H9 (cell line): Measurements from ENCODE around the gene METTL2A. TPM values are rescaled to one million over a fixed set of nuclear protein-coding genes. Genes with fewer than 3 reads are reported as not detected.
"Not testable (repeated sequence)": the region's sequence is repeated elsewhere in the genome, so short reads cannot be mapped to it uniquely, and the experiment has no call there.

ENCODE experiments used
- DNase-seq: peaks from one replicate; pipeline ENCODE4 v3.0.0-alpha.2; 2017
- H2AFZ ChIP-seq: one replicate; pipeline ENCODE4 v1.6.1; 2013; ENCODE audit warnings: mild to moderate bottlenecking, low read length, control low read depth, moderate library complexity
- H2AK5ac ChIP-seq: 2 replicates; pipeline ENCODE4 v1.6.1; 2013; ENCODE audit warnings: low read length, control low read depth, mixed read lengths; ENCODE audit not compliant: insufficient read length
- H2BK120ac ChIP-seq: one replicate; pipeline ENCODE4 v1.6.1; 2013; ENCODE audit warnings: low read depth, mild to moderate bottlenecking, low read length, control low read depth, inconsistent platforms; ENCODE audit not compliant: poor library complexity, severe bottlenecking
- H2BK12ac ChIP-seq: 2 replicates; pipeline ENCODE4 v1.6.1; 2013; ENCODE audit warnings: low read length, control low read depth, mixed read lengths, low read depth; ENCODE audit not compliant: insufficient read length
- H2BK15ac ChIP-seq: 2 replicates; pipeline ENCODE4 v1.6.1; 2013; ENCODE audit warnings: low read depth, low read length, control low read depth
- H2BK20ac ChIP-seq: one replicate; pipeline ENCODE4 v1.6.1; 2013; ENCODE audit warnings: low read depth, mild to moderate bottlenecking, low read length, control low read depth, inconsistent platforms; ENCODE audit not compliant: poor library complexity, severe bottlenecking
- H2BK5ac ChIP-seq: 2 replicates; pipeline ENCODE4 v1.6.1; 2013; ENCODE audit warnings: low read length, control low read depth, mixed read lengths; ENCODE audit not compliant: insufficient read length
- H3K14ac ChIP-seq: 2 replicates; pipeline ENCODE4 v1.6.1; 2013; ENCODE audit warnings: low read length, control low read depth; ENCODE audit not compliant: insufficient read depth
- H3K18ac ChIP-seq: 2 replicates; pipeline ENCODE4 v1.6.1; 2013; ENCODE audit warnings: low read depth, mild to moderate bottlenecking, mixed read lengths, low read length, control low read depth; ENCODE audit not compliant: insufficient read length
- H3K23ac ChIP-seq: 2 replicates; pipeline ENCODE4 v1.6.1; 2013; ENCODE audit warnings: low read length, control low read depth, mixed read lengths, low read depth; ENCODE audit not compliant: insufficient read length
- H3K23me2 ChIP-seq: 2 replicates; pipeline ENCODE4 v1.6.1; 2013; ENCODE audit warnings: low read depth, mild to moderate bottlenecking, mixed read lengths, low read length, control low read depth; ENCODE audit not compliant: insufficient read length, poor library complexity, severe bottlenecking
- H3K27ac ChIP-seq: 2 replicates; pipeline ENCODE4 v1.5.1; 2013; ENCODE audit warnings: low read length, control low read depth, mixed read lengths, low read depth; ENCODE audit not compliant: insufficient read length
- H3K27me3 ChIP-seq: 2 replicates; pipeline ENCODE4 v1.6.1; 2013; ENCODE audit warnings: low read length, control low read depth, inconsistent platforms; ENCODE audit not compliant: insufficient read depth
- H3K4ac ChIP-seq: 2 replicates; pipeline ENCODE4 v1.6.1; 2013; ENCODE audit warnings: low read depth, mild to moderate bottlenecking, control low read depth, inconsistent platforms, low read length, moderate library complexity
- H3K4me1 ChIP-seq: 2 replicates; pipeline ENCODE4 v1.6.1; 2013; ENCODE audit warnings: low read length, control low read depth, inconsistent platforms; ENCODE audit not compliant: insufficient read depth
- H3K4me2 ChIP-seq: 2 replicates; pipeline ENCODE4 v1.6.1; 2013; ENCODE audit warnings: low read length, control low read depth, mixed read lengths; ENCODE audit not compliant: insufficient read length, insufficient read depth
- H3K56ac ChIP-seq: 2 replicates; pipeline ENCODE4 v1.6.1; 2013; ENCODE audit warnings: low read depth, mild to moderate bottlenecking, mixed read lengths, low read length, control low read depth; ENCODE audit not compliant: insufficient read length
- H3K79me1 ChIP-seq: 2 replicates; pipeline ENCODE4 v1.6.1; 2013; ENCODE audit warnings: low read depth, mild to moderate bottlenecking, moderate library complexity, low read length, control low read depth, inconsistent platforms; ENCODE audit not compliant: insufficient read depth, poor library complexity, severe bottlenecking
- H3K79me2 ChIP-seq: 2 replicates; pipeline ENCODE4 v1.6.1; 2013; ENCODE audit warnings: low read length, control low read depth, inconsistent platforms; ENCODE audit not compliant: insufficient read depth
- H3K9ac ChIP-seq: 2 replicates; pipeline ENCODE4 v1.6.1; 2013; ENCODE audit warnings: low read length, control low read depth, mixed read lengths; ENCODE audit not compliant: insufficient read length; ENCODE audit errors: extremely low read depth
- H3K9me3 ChIP-seq: one replicate; pipeline ENCODE4 v1.6.1; 2013; ENCODE audit warnings: low read depth, low read length, inconsistent platforms; ENCODE audit not compliant: control insufficient read depth
- H3T11ph ChIP-seq: one replicate; pipeline ENCODE4 v1.6.1; 2013; ENCODE audit warnings: mild to moderate bottlenecking, low read length, control low read depth, inconsistent platforms
- H4K20me1 ChIP-seq: one replicate; pipeline ENCODE4 v1.6.1; 2013; ENCODE audit not compliant: control insufficient read depth, insufficient read length, insufficient read depth
- H4K5ac ChIP-seq: 2 replicates; pipeline ENCODE4 v1.6.1; 2013; ENCODE audit warnings: low read depth, mild to moderate bottlenecking, mixed read lengths, low read length, control low read depth; ENCODE audit not compliant: insufficient read length
- H4K8ac ChIP-seq: replicated peaks from 2 replicates; pipeline ENCODE4 v1.6.1; 2013; ENCODE audit warnings: low read length, control low read depth, mixed read lengths, low read depth; ENCODE audit not compliant: insufficient read length
- H4K91ac ChIP-seq: 2 replicates; pipeline ENCODE4 v1.6.1; 2013; ENCODE audit warnings: low read depth, mild to moderate bottlenecking, moderate library complexity, mixed read lengths, low read length, control low read depth; ENCODE audit not compliant: insufficient read length
- H3K27ac Mint-ChIP-seq, 3 experiments: 2 replicates in 2 of 3; 3 replicates in 1 of 3; pipeline ENCODE4 v1.8.0; 2020 to 2021; ENCODE audit warnings: mixed read lengths in 3 of 3, mild to moderate bottlenecking in 1 of 3, moderate library complexity in 1 of 3
- H3K27me3 Mint-ChIP-seq: 2 replicates; pipeline ENCODE4 v1.8.0; 2021; ENCODE audit warnings: low read depth, mild to moderate bottlenecking, moderate library complexity, mixed read lengths
- H3K36me3 Mint-ChIP-seq, 3 experiments: 2 replicates in 2 of 3; 3 replicates in 1 of 3; pipeline ENCODE4 v1.8.0; 2020 to 2021; ENCODE audit warnings: low read depth in 3 of 3, mixed read lengths in 3 of 3; ENCODE audit not compliant: insufficient read depth in 1 of 3
- H3K4me1 Mint-ChIP-seq, 2 experiments: 2 replicates each; pipeline ENCODE4 v1.8.0; 2020; ENCODE audit warnings: mixed read lengths in 2 of 2
- H3K4me3 Mint-ChIP-seq, 2 experiments: 2 replicates in 1 of 2; 3 replicates in 1 of 2; pipeline ENCODE4 v1.8.0; 2020 to 2021; ENCODE audit warnings: mild to moderate bottlenecking in 2 of 2, mixed read lengths in 2 of 2, moderate library complexity in 1 of 2
- H3K9me3 Mint-ChIP-seq, 2 experiments: 2 replicates in 1 of 2; 3 replicates in 1 of 2; pipeline ENCODE4 v1.8.0; 2020; ENCODE audit warnings: mild to moderate bottlenecking in 2 of 2, mixed read lengths in 2 of 2, moderate library complexity in 1 of 2
- WGBS: extraction: QIAGEN DNeasy Blood & Tissue Kit; methylation state at CpG from one replicate; pipeline ENCODE4 v1.1.7; 2013; ENCODE audit warnings: missing lambda C conversion rate, low lambda C conversion rate, mixed read lengths; ENCODE audit not compliant: insufficient read length; ENCODE audit errors: extremely low coverage; 5-methylcytosine and 5-hydroxymethylcytosine counted together
- total RNA-seq: library from RNA; stranded (reverse); gene quantifications from 2 replicates; pipeline ENCODE4 v1.2.1, GENCODE V29; 2021

METTL2A gene
- total RNA-seq, 1 experiment from 2014 or later: 39.3 TPM

GRCh38 chr17:62452195-62452594, 28.5 kb downstream of the METTL2A start:
- not testable (repeated sequence) for H3K27me3 Mint-ChIP-seq, H3K18ac ChIP-seq, H3K27me3 ChIP-seq, H3K4me2 ChIP-seq, H2BK5ac ChIP-seq, H2BK120ac ChIP-seq, H3K4me1 Mint-ChIP-seq, H3K9ac ChIP-seq, H2AK5ac ChIP-seq, H3K4me1 ChIP-seq, H2BK15ac ChIP-seq, H3K79me2 ChIP-seq, H3K4me3 Mint-ChIP-seq, H3K23me2 ChIP-seq, H3K14ac ChIP-seq, H4K91ac ChIP-seq, H3T11ph ChIP-seq, H3K23ac ChIP-seq, DNase-seq, H4K8ac ChIP-seq, H3K79me1 ChIP-seq, H3K4ac ChIP-seq, H3K27ac ChIP-seq, H3K56ac ChIP-seq, H4K20me1 ChIP-seq, H2BK20ac ChIP-seq, H3K9me3 ChIP-seq, H3K9me3 Mint-ChIP-seq, H2AFZ ChIP-seq, H2BK12ac ChIP-seq, H4K5ac ChIP-seq
- WGBS: no CpG with 5 or more reads among the region's 4 CpGs
- peaks cover 14 to 29% (median 19%) of the 10 kb centered on the region in 3 experiments; a peak in 6 of 7 replicates for H3K36me3 Mint-ChIP-seq
- H3K27ac Mint-ChIP-seq: 0 out of 7 replicates have a peak overlapping the region, but pooled peaks of 1 of the 3 experiments have one; percentile 28

DNA sequence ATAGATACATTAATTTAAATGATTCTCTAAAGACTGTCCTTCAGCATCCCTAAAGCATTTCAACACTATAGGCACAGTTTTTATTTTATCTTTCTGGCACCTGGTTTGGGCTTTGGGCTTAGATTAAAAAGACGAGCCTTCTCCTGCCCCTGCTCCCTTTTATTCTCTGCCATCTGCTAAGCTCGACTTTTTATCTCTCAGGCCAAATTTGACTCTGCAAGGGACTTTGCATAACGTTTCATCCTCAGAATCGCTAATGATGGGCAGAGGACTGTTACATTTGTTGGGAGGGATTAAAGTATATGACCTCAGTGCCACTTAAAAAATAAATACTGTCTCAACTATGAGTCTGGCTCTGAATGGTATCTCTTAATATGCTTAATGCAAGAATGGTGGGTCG, 29.3 kb downstream of the METTL2A start:
- not testable (repeated sequence) for H3K4ac ChIP-seq, H4K5ac ChIP-seq, H2AFZ ChIP-seq, H3K9ac ChIP-seq, H2BK120ac ChIP-seq, H4K8ac ChIP-seq, H3K56ac ChIP-seq, H3K23me2 ChIP-seq, H3K27me3 Mint-ChIP-seq, H3K79me2 ChIP-seq, H3K18ac ChIP-seq, H3K4me1 Mint-ChIP-seq, H3K27ac Mint-ChIP-seq, H3K4me2 ChIP-seq, H3K79me1 ChIP-seq, H4K91ac ChIP-seq, H2AK5ac ChIP-seq, H3K27me3 ChIP-seq, H4K20me1 ChIP-seq, H3K4me3 Mint-ChIP-seq, H2BK15ac ChIP-seq, H3K27ac ChIP-seq, H2BK5ac ChIP-seq, H3K23ac ChIP-seq, H2BK12ac ChIP-seq, H3K9me3 Mint-ChIP-seq, H3T11ph ChIP-seq, H3K4me1 ChIP-seq, DNase-seq, H2BK20ac ChIP-seq, H3K9me3 ChIP-seq, H3K14ac ChIP-seq
- WGBS: no CpG with 5 or more reads among the region's 5 CpGs
- peaks cover 8 to 21% (median 11%) of the 10 kb centered on the region in 3 experiments; a peak in 6 of 7 replicates for H3K36me3 Mint-ChIP-seq
